Activated B cell treated with CpG ODN at 0.5 μM for 24 hours (primary cell): ENCODE measurements around the gene MT1G. TPM values are rescaled to one million over a fixed set of nuclear protein-coding genes. Genes with fewer than 3 reads are reported as not detected.
"Not testable (repeated sequence)": the region's sequence is repeated elsewhere in the genome, so short reads cannot be mapped to it uniquely, and the experiment has no call there.

Source experiments
- ATAC-seq: fragments of 200-7000 bp; cut with Tn5 transposase; one replicate; pipeline ENCODE4 v1.10.0; 2021; ENCODE audit warnings: low read depth, mild to moderate bottlenecking, moderate library complexity
- CTCF ChIA-PET: fragments of 350-600 bp; sonication (Branson Sonifier 250); formaldehyde crosslinking; loops from one replicate; lab custom pipeline; 2021; ENCODE audit warnings: antibody characterized with exemption; lab: Charles Lee
- POLR2A ChIA-PET: fragments of 350-600 bp; sonication (Branson Sonifier 250); formaldehyde crosslinking; loops from one replicate; lab custom pipeline; 2021; ENCODE audit warnings: antibody characterized with exemption; lab: Charles Lee
- DNase-seq: peaks from one replicate; pipeline ENCODE4 v3.0.0; 2022
- H3K27ac Mint-ChIP-seq: one replicate; pipeline ENCODE4 v1.8.0; 2020; ENCODE audit warnings: mixed read lengths
- H3K27me3 Mint-ChIP-seq: one replicate; pipeline ENCODE4 v1.8.0; 2021; ENCODE audit warnings: mixed read lengths
- H3K36me3 Mint-ChIP-seq: one replicate; pipeline ENCODE4 v1.8.0; 2021; ENCODE audit warnings: low read depth, mixed read lengths
- H3K4me1 Mint-ChIP-seq: one replicate; pipeline ENCODE4 v1.8.0; 2021; ENCODE audit warnings: mixed read lengths
- H3K4me3 Mint-ChIP-seq: one replicate; pipeline ENCODE4 v1.8.0; 2020; ENCODE audit warnings: mild to moderate bottlenecking, mixed read lengths
- H3K9me3 Mint-ChIP-seq: one replicate; pipeline ENCODE4 v1.8.0; 2020; ENCODE audit warnings: mixed read lengths
- CTCF ChIP-seq: fragments of 200-600 bp; IDR thresholded peaks from one replicate; pipeline ENCODE4 v1.8.0; 2022; ENCODE audit warnings: antibody characterized with exemption, mild to moderate bottlenecking
- intact Hi-C: fragments of 100-400 bp; cut with micrococcal nuclease; formaldehyde crosslinking; loops from one replicate; pipeline ENCODE4 v1.15.1; 2024
- total RNA-seq: library from RNA; stranded (reverse); gene quantifications from 2 replicates; pipeline ENCODE4 v1.2.3, GENCODE V29; 2022

Gene MT1G
- total RNA-seq, 1 donor from 2014 or later = 0.69 TPM

GRCh38 chr16:56669005-56669839 is 1.4 kb upstream of the MT1G start, which contains the start of gene MT1H:
MT1H (plus strand) TSS chr16:56669814; CDS start chr16:56669885, 71 bp downstream.
- ATAC-seq (no peak), DNase-seq (no peak)
- no peak for TF ChIP-seq CTCF
- POLR2A ChIA-PET = no interaction called here
- no peaks in the 10 kb centered on the region for H3K36me3 Mint-ChIP-seq
- intact Hi-C loops = no loop called here
- peak within 1 kb of the TSS; percentile 40 for H3K4me3 Mint-ChIP-seq
- no peaks in the 10 kb centered on the region for H3K9me3 Mint-ChIP-seq
- H3K27ac Mint-ChIP-seq = no peak within 1 kb of the TSS
- H3K4me1 Mint-ChIP-seq = peaks cover 2% of the 10 kb centered on the region
- H3K27me3 Mint-ChIP-seq = peaks cover 79% of the 10 kb centered on the region
- CTCF ChIA-PET = interaction anchor here (0.9 kb wide), 1 partner anchor 33 kb away, joined by 3 read pairs; no protein-coding TSS in a partner anchor

DNA sequence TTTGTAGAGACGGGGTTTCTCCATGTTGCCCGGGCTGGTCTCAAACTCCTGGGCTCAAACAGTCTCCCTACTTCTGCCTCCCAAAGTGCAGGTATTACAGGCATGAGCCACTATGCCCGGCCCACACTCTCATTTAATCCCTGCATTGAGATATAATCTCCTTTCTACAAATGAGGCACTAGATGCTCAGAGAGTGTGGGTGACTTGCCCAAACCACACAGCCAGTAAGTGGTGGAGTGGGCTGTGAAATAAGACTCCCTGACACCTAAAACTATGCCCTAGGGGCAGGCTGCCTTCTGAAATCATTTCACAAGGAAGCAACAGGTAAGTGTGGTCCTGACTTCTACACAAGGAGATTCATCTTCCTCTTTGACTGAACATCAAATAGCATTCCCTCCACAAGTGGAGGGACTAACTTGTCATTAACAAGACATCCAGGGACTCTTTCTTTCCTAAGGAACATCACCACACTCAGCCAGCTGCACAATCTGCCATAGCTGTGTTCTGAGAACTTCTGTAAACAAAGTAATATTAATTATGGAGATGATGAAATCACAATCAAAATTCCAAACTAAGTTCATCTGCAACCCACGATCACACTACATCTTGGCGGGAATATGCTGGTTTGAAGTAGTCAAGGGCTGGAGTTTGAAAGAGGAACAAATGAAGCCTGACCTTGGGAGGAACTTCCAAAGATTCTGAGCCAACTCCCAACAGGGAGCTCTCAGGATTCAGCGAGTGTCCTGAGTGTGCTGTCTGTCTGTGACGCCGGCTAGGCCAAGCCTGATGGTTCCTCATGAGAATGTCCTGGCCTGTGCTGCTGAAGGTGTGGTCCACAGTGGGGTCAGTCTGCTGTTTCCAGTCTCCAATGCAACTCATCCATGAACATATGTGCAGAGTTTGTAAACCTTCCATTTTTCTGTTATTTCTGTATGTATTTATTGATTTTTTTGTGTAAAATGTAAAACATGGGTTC is 2.3 kb downstream of the MT1G start:
- H3K27ac Mint-ChIP-seq, H3K9me3 Mint-ChIP-seq, POLR2A ChIA-PET, intact Hi-C loops, ATAC-seq, DNase-seq, H3K36me3 Mint-ChIP-seq, H3K4me3 Mint-ChIP-seq, CTCF ChIA-PET: not testable (repeated sequence)
- H3K4me1 Mint-ChIP-seq = peaks cover 15% of the 10 kb centered on the region
- H3K27me3 Mint-ChIP-seq = peaks cover 79% of the 10 kb centered on the region

- Mint-ChIP-seq H3K9me3 (no peaks in the 10 kb centered on the region), H3K4me1 (peaks cover 13% of the 10 kb centered on the region), H3K4me3 (no peak overlapping the region), H3K36me3 (no peaks in the 10 kb centered on the region), H3K27me3 (peaks cover 68% of the 10 kb centered on the region), H3K27ac (no peak overlapping the region)
- CTCF ChIA-PET = no interaction called here
- POLR2A ChIA-PET = no interaction called here
- no peak for TF ChIP-seq CTCF
- ATAC-seq (no peak), DNase-seq (no peak)
- intact Hi-C loops = no loop called here
Measured at GRCh38 chr16:56664506-56664905, 3.4 kb downstream of the MT1G start.

- ChIA-PET CTCF (no interaction called here), POLR2A (no interaction called here)
- intact Hi-C loops = no loop called here
- no peak for ATAC-seq
- Mint-ChIP-seq H3K27ac (no peak overlapping the region), H3K4me3 (peak overlapping the region; percentile 11), H3K27me3 (peaks cover 53% of the 10 kb centered on the region), H3K4me1 (peaks cover 23% of the 10 kb centered on the region), H3K36me3 (peaks cover 3% of the 10 kb centered on the region), H3K9me3 (no peaks in the 10 kb centered on the region)
- no peak for DNase-seq
- TF ChIP-seq CTCF = no peak
Measured at GRCh38 chr16:56662357-56663354, 5.2 kb downstream of the MT1G start.
